ENCODE data around the gene DLG1. TPM values are rescaled to one million over a fixed set of nuclear protein-coding genes. Genes with fewer than 3 reads are reported as not detected.
"Not testable (repeated sequence)": the region's sequence is repeated elsewhere in the genome, so short reads cannot be mapped to it uniquely, and the experiment has no call there.

The DLG1 gene
- total RNA-seq, 1 donor from 2014 or later: 99.6 TPM

GRCh38 chr3:197203714-197204146 lies 94.7 kb downstream of the DLG1 start:
- no peaks in the 10 kb centered on the region for H3K27me3 Mint-ChIP-seq
- no peak overlapping the region for H3K27ac Mint-ChIP-seq
- peaks cover 15% of the 10 kb centered on the region for H3K4me1 Mint-ChIP-seq (ENCODE audit: low read depth)
- TF ChIP-seq CTCF (IDR thresholded peaks at IDR 0.05; ENCODE audit: unreplicated experiment): no peak
- H3K9me3 Mint-ChIP-seq (ENCODE audit: low read depth): peaks cover 4% of the 10 kb centered on the region
- peaks cover 2% of the 10 kb centered on the region for H3K36me3 Mint-ChIP-seq (ENCODE audit: insufficient read depth)
- no peak overlapping the region for H3K4me3 Mint-ChIP-seq (ENCODE audit: low read depth)
- DNase-seq (ENCODE audit: low spot score, unreplicated experiment): no peak

DNA sequence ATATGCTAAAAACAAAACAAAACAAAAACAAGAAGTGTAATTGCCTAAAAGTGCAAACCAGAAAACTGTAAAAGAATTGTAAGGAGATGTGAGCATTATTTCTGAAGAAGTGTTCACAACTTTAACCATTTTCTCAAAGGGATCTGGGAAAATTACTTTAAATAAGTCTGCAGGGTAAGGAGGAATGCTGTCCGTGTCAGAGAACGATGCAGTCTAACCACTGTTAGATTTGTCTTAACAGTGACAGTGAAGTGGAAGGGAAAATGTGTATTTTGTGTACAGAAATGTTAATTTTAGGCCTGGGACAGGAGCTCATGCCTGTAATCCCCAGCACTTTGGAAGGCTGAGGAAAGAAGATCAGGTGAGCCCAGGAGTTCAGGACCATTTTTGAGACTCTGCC lies 95.7 kb downstream of the DLG1 start:
- Mint-ChIP-seq H3K36me3 (ENCODE audit: insufficient read depth) (peaks cover 3% of the 10 kb centered on the region), H3K9me3 (ENCODE audit: low read depth) (peaks cover 4% of the 10 kb centered on the region), H3K27me3 (no peaks in the 10 kb centered on the region), H3K4me1 (ENCODE audit: low read depth) (peaks cover 12% of the 10 kb centered on the region), H3K27ac (no peak overlapping the region), H3K4me3 (ENCODE audit: low read depth) (no peak overlapping the region)
- no peak for TF ChIP-seq CTCF (IDR thresholded peaks at IDR 0.05; ENCODE audit: unreplicated experiment)
- DNase-seq (ENCODE audit: low spot score, unreplicated experiment): no peak

DNA sequence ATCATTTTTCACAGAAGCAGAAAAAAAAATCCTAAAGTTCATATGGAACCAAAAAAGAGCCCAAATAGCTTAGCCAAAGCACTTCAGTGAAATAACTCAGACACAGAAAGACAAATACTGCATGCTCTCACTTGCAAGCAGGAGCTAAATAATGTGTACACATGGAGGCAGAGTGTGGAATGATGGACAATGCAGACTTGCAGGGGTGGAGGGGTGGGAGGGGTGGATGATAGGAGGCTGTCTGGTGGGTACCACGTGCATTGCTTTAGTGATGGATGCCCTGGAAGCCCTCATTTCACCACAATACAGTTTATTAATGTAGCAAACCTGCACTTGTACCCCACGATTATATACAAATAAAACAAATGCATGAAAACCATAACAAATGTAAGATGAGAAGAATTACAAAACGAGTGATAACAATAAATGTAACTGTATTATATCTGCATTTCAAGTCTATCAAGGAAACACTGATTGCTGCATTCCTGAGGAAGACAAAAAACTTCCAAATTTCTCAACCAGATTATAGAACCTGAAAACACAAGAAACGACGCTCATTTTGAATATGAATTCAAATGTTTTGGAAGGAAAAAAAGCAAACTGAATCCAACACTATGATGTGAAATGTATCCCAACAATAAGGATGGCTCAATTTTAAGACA lies 96.5 kb downstream of the DLG1 start:
- no peak overlapping the region for H3K4me3 Mint-ChIP-seq (ENCODE audit: low read depth)
- H3K9me3 Mint-ChIP-seq (ENCODE audit: low read depth): peaks cover 4% of the 10 kb centered on the region
- H3K27me3 Mint-ChIP-seq: no peaks in the 10 kb centered on the region
- TF ChIP-seq CTCF (IDR thresholded peaks at IDR 0.05; ENCODE audit: unreplicated experiment): no peak
- DNase-seq (ENCODE audit: low spot score, unreplicated experiment): no peak
- no peak overlapping the region for H3K27ac Mint-ChIP-seq
- peaks cover 3% of the 10 kb centered on the region for H3K36me3 Mint-ChIP-seq (ENCODE audit: insufficient read depth)
- peaks cover 12% of the 10 kb centered on the region for H3K4me1 Mint-ChIP-seq (ENCODE audit: low read depth)

DNA sequence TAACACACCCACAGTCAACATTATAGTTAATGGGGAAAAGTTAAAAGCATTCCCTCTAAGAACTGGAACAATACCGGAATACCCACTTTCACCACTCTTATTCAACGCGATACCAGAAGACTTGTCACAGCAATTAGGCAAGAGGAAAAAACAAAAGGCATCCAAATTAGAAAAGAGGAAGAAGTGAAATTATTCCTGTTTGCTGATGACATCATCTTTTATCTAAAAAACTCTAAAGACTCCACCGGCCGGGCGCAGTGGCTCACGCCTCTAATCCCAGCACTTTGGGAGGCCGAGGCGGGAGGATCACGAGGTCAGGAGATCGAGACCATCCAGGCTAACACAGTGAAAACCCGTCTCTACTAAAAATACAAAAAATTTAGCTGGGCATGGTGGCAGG lies 97.6 kb downstream of the DLG1 start:
- peak overlapping the region; percentile 22 for H3K27ac Mint-ChIP-seq
- H3K36me3 Mint-ChIP-seq (ENCODE audit: insufficient read depth); H3K4me3 Mint-ChIP-seq (ENCODE audit: low read depth); DNase-seq (ENCODE audit: low spot score, unreplicated experiment); H3K27me3 Mint-ChIP-seq; H3K9me3 Mint-ChIP-seq (ENCODE audit: low read depth): not testable (repeated sequence)
- H3K4me1 Mint-ChIP-seq (ENCODE audit: low read depth): peaks cover 12% of the 10 kb centered on the region

DNA sequence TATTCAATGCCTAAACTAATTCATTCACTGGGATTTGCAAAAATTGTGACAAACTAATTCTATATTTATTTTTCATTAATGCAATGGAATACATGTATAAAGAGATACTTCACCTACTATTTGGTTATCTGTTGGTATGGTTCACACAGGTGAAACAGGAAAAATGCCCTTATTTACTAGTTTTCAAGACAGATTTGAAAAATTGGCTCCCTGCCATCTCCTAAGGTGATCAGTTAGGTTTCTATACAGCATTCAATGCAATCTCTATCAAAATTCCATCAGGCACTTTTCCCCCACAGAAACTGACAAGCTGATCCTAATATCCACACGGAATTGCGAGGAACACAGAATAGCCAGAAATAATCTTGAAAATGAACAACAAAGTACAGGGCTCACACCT lies 101.1 kb downstream of the DLG1 start:
- no peak for DNase-seq (ENCODE audit: low spot score, unreplicated experiment)
- Mint-ChIP-seq H3K36me3 (ENCODE audit: insufficient read depth) (peaks cover 12% of the 10 kb centered on the region), H3K4me1 (ENCODE audit: low read depth) (peaks cover 3% of the 10 kb centered on the region), H3K27ac (peak overlapping the region; percentile 57), H3K4me3 (ENCODE audit: low read depth) (no peak overlapping the region), H3K9me3 (ENCODE audit: low read depth) (peaks cover 7% of the 10 kb centered on the region), H3K27me3 (no peaks in the 10 kb centered on the region)
- no peak for TF ChIP-seq CTCF (IDR thresholded peaks at IDR 0.05; ENCODE audit: unreplicated experiment)

GRCh38 chr3:197196192-197196591 lies 102.2 kb downstream of the DLG1 start:
- no peak for DNase-seq (ENCODE audit: low spot score, unreplicated experiment)
- Mint-ChIP-seq H3K4me3 (ENCODE audit: low read depth) (no peak overlapping the region), H3K27me3 (no peaks in the 10 kb centered on the region), H3K27ac (no peak overlapping the region), H3K4me1 (ENCODE audit: low read depth) (no peaks in the 10 kb centered on the region), H3K36me3 (ENCODE audit: insufficient read depth) (peaks cover 18% of the 10 kb centered on the region), H3K9me3 (ENCODE audit: low read depth) (peaks cover 7% of the 10 kb centered on the region)
- TF ChIP-seq CTCF (IDR thresholded peaks at IDR 0.05; ENCODE audit: unreplicated experiment): no peak
